Activated gamma-delta T cell treated with anti-CD3 and anti-CD28 coated beads, Interleukin-2, amount 50 U/mL, for 16 hours (primary cell): ENCODE results near the gene TMEM38A.

Source experiments
- DNase-seq: peaks from one replicate; pipeline ENCODE4 v3.0.0-alpha.2; 2020; ENCODE audit warnings: low read depth

TMEM38A gene

GRCh38 chr19:16660763-16661479 lies at the start of gene TMEM38A:
TMEM38A (plus strand) TSS chr19:16661139; CDS start chr19:16661218, 79 bp downstream.
- DNase-seq: no peak

GRCh38 chr19:16612636-16613035 lies 48.3 kb upstream of the TMEM38A start:
- DNase-seq: no peak

GRCh38 chr19:16613841-16614240 lies 47.1 kb upstream of the TMEM38A start:
- no peak for DNase-seq

DNA sequence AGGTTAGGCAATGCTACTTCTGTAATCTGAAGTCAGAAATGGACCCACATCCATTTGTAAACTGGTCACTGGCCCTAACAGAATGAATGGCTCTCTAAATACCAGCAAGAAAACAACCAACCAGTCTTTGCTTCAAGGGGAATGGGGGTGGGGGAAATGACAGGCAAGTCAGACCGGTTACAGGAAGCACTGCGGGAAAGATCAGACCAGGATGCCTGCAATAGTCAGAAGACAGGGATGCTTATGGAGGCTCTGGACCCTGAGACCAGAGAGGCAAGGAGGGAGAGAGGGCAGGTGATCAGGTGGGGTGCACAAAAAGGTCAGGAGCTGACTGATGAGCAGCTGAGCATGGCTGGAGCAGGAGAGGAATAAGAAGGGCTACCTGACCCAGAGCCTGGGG lies 46.0 kb upstream of the TMEM38A start:
- no peak for DNase-seq

GRCh38 chr19:16615808-16616207 lies 45.1 kb upstream of the TMEM38A start:
- DNase-seq: no peak

GRCh38 chr19:16618248-16618647 lies 42.7 kb upstream of the TMEM38A start:
- no peak for DNase-seq

GRCh38 chr19:16619457-16619856 lies 41.5 kb upstream of the TMEM38A start:
- DNase-seq: no peak

GRCh38 chr19:16620018-16620417 lies 40.9 kb upstream of the TMEM38A start:
- no peak for DNase-seq

- no peak for DNase-seq
Observed at GRCh38 chr19:16620584-16620983, 40.4 kb upstream of the TMEM38A start.

DNA sequence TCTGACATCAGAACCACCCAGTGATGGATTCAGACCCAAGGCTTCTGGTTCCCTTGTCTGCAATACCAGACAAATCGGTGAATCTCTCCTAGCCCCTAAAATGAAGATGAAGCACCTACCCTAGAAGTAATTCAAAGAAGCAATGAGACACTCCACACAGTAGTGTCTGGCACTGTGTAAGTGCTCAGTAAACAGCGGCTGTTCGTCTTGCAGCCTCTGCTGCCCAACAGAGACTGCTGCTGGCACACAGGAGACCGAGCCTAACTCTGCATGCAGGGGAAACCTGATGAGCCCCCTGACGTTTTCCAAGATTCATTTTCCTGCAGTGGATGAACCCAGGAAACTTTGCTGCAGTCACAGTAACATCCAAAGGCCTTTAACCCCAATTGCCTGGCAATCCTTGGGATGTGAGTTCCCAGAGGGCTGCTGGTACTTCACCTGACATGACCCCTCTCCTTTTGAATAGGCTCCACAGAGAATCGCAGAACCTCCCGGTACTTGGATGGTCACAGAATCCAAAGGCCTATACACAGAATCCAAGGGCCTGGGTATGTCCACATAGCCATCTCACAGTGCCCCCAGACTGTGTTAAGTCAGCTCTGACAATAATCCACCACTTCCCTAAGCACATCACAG lies 39.7 kb upstream of the TMEM38A start:
- DNase-seq: no peak

- no peak for DNase-seq
Observed at GRCh38 chr19:16623066-16623465, 37.9 kb upstream of the TMEM38A start.

DNA sequence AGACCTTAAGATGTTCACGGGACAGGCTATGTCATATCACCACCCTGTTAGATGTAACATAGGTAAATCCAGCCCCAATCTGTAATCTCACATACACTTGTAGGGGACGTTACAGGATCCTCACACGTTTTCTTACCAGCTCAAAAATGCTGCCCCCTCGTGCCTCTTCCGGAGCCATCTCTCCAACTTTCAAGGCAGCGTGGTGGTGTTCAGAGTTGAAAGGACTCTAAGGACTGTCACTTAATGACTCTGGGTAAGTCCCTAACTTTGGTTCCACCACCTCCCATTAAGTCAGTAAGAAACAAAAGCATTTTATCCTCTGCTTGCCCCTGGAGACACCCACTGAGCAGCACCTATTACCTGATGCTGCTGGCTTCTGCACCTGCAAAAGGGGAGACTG lies 37.4 kb upstream of the TMEM38A start:
- no peak for DNase-seq

DNA sequence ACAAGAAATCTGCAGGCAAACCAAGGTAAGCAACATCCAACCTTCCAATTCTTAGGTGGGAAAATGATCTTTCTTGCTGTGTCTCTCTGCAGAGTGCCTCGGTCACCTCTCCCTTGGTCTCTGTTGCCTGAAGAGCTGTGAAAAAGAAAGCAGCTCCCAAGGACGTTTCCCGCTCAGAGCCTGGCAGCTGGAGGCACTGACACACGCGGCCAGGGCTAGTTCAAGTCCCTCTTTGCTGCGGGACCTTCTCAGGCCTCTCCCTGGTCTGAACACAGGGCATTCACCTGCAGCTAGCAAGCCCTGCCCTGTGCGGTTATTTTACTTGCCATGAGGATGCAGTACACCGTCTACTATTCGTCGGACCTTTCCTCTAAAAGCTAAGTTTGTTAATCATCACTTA lies 36.7 kb upstream of the TMEM38A start:
- DNase-seq: no peak

DNA sequence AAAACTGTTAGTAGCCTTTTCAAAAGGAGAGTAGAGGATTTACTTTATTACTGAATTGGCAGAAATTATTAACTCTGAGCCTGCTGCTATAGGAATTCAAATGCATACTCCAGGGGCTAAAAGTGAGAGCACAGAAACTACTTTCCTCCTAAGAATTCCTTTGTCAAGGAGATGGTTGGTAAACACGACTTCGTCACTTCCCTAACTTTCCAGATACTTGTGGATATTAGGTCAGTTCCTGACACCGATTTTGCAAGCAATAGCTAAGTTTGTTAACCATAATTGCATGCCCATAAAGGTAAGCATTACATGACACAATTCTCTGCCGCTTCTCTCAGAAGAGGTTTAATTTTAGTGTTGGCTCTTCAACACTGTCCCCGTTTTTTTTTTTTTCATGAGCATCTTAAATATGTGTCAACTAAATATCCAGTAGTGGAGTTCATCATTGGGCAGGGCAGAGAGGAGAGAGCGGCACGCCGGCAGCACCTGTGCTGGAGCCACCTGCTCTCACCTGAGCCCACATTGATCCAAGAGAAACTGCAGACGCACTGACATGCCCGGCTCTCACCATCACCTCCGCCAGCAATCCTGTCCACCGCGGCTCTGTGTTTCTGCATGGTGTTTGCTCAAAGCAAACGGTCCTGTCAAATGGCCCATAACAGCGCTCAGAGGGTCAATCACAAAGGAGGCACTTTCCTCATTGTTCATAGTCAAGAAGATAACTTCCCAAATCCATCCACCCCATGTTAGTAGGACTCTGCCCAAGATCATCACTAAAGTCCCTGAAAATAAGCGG lies 35.6 kb upstream of the TMEM38A start:
- no peak for DNase-seq

GRCh38 chr19:16626796-16627192 lies 34.1 kb upstream of the TMEM38A start:
- no peak for DNase-seq

DNA sequence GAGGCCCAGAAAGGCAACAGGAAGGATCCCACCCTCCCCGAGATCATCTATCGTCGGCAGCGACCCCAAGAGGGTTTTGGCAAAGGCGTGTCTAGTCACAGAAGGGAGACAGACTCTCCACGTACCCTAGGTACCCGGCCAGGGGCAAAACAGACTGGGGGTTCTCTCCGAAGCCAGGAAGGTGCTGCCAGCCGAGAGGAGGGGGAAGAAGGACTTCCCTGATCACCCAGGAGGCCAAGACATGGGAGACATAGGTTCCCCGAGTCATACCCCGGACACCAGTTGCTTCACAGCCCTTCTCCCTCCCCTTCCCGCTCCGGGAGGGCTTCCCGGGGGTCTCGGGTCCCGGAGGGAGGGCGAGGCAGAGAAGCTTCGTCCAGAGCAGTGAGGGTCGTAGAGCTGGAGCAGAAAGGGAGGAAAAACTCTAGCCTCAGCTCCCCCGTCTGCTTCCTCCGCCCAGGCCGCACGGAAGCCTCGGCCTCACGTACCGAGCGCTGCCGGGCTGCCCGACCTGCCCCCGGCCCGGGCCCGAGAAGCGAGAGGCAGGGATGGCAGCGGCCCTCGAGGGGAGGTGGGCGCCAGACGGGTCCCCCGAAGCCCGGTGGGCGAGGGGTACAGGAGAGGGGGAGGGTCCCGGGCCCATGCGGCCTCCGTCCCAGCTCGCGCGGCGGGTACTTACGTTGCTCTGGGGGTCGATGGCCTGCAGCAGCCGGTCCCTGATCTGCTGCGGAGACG lies 33.6 kb upstream of the TMEM38A start:
- no peak for DNase-seq

DNA sequence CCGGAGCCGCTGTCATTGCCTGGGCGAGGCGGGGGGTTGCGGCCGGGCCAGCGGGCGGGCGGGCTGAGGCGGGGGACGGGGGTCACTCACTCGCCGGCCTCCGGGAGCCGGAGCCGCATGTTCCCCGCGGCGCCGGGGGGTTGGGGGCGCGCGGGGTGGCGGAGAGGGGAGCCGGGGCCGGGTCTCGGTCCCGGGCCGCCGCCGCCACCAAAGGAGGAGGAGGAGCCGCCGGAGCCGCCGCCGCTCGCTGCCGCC lies 33.1 kb upstream of the TMEM38A start:
- DNase-seq: no peak

DNA sequence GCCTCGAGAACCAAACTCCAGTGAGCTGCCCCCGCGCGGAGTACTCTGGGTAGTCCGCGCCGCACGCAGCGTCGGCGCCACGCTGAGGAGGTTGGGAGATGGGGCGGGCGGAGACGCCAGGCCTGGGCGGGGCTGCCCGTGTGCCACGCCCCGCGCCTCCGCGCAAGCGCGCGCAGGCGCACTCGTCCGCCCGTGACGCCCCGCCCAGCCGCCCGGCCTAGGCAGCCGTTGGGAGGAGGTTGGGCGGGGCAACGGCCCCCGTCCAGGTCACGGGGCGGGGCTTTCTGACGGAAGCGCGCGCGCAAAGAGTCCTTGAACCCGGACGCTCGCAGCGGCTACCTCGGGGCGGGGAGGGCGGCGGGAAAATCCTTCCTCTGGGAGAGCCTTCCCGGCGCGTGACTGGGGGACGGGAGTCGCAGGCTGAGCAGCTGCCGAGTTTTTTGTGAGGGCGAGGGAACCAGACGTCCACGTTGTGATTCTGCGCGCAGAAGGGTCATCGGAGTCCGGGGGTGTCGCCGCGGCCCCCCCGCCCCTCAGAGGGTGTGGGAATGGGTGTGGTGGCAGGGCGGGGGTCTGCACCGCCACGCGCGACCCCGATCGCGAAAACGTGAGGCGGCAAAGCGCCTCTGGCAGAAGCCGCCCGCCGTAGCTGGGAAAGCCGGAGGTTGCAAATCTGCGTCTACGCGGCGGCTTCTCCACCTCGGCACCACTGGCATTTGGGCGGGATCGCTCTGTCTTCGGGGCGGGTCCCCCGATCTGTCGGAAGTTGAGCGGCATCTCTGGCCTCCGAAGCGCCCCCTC lies 32.6 kb upstream of the TMEM38A start, which contains the start of gene MED26:
Gene MED26, minus strand, starts transcription at position 22 of the 801 bp plus-strand sequence. CDS start 261 bp downstream, outside the sequence.
- peak; percentile 93 for DNase-seq

- DNase-seq: no peak
Observed at GRCh38 chr19:16628984-16629691, 31.8 kb upstream of the TMEM38A start.

DNA sequence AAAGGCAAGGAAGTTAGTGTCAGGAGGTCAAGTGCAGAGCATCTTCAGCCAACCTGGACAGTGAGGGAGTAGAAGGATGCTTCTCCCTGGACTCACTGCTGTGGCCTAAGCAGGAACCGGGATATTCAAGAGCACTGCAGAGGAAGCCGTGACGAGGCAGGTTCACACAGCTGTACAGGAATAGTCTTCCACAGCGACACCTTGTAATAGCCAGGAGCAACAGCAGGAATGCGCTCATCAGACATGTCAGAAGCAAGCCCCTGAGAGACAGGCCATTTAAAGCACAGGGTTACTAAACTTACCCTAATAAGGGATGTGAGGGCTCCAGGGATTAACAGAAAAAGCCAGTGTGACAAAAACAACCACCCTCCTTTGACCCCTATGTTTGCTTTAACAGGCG lies 29.5 kb upstream of the TMEM38A start:
- DNase-seq: no peak

DNA sequence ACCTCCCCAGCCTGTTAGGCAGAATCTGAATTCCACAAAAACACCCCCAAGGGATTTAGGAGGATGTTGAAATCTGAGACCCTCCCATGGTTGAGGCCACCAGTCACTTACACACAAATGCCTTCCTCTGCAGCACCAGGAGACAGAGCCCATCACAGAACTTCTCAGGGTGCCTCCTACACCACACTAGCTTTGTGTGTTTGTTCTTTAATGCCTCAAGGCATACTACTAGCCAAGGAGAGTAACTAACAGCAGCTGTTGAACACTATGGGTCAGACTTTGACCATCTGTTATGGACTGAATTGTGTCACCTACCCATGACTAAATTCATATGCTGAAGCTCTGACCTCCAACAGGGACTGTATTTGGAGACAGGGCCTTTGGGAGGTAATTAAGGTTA lies 23.4 kb upstream of the TMEM38A start:
- no peak for DNase-seq
